Measurements from ENCODE around the gene PRR35.
A peak's percentile ranks its signal among the peaks of the same experiment; 100 is the strongest.

PRR35 gene

GRCh38 chr16:578870-579405 is 18.7 kb downstream of the PRR35 start:
- H3K4me1 ChIP-seq (ENCODE audit: control insufficient read depth, low read length) = peaks cover 3% of the 10 kb centered on the region; the same call in 1 of the 2 replicates

GRCh38 chr16:580141-580945 is 20.1 kb downstream of the PRR35 start:
- no peaks in the 10 kb centered on the region for H3K79me2 ChIP-seq (ENCODE audit: control insufficient read depth, low read length)
- H3K4me2 ChIP-seq (ENCODE audit: low read length) = no peak overlapping the region
- no peaks in the 10 kb centered on the region for H3F3A ChIP-seq (ENCODE audit: control insufficient read depth, insufficient read depth)
- no peaks in the 10 kb centered on the region for H3K9me3 ChIP-seq (ENCODE audit: control insufficient read depth, insufficient read depth, low read length)
- H3K36me3 ChIP-seq (ENCODE audit: control insufficient read depth, low read length) = no peaks in the 10 kb centered on the region; the same call in 1 of the 2 replicates
- TF ChIP-seq CTCF (IDR thresholded peaks at IDR 0.05; ENCODE audit: low read depth, low read length, poor library complexity, severe bottlenecking) (no peak), EZH2phosphoT487 (IDR thresholded peaks at IDR 0.05; ENCODE audit: borderline replicate concordance, low read length) (no peak)
- H3K4me1 ChIP-seq (ENCODE audit: control insufficient read depth, low read length) = peaks cover 3% of the 10 kb centered on the region; the same call in 1 of the 2 replicates
- no peak overlapping the region for H3K4me3 ChIP-seq (ENCODE audit: low read length)
- no peaks in the 10 kb centered on the region for H3K27me3 ChIP-seq (ENCODE audit: control insufficient read depth, low read length)
- H3K9me2 ChIP-seq (replicated peaks; ENCODE audit: control insufficient read depth, low read length) = no peaks in the 10 kb centered on the region
- no peaks in the 10 kb centered on the region for H4K20me1 ChIP-seq (ENCODE audit: control insufficient read depth, insufficient read depth, low read depth, low read length)
- H3K27ac ChIP-seq (ENCODE audit: low read depth, low read length) = no peak overlapping the region

More at GRCh38 chr16:578870-579405, 18.7 kb downstream of the PRR35 start:
- no peaks in the 10 kb centered on the region for H3K9me3 ChIP-seq (ENCODE audit: control insufficient read depth, insufficient read depth, low read length)
- H3K4me3 ChIP-seq (ENCODE audit: low read length) = peak overlapping the region; percentile 35; the same call in 1 of the 2 replicates
- H4K20me1 ChIP-seq (ENCODE audit: control insufficient read depth, insufficient read depth, low read depth, low read length) = no peaks in the 10 kb centered on the region
- no peaks in the 10 kb centered on the region for H3K9me2 ChIP-seq (replicated peaks; ENCODE audit: control insufficient read depth, low read length)
- H3K79me2 ChIP-seq (ENCODE audit: control insufficient read depth, low read length) = no peaks in the 10 kb centered on the region
- H3F3A ChIP-seq (ENCODE audit: control insufficient read depth, insufficient read depth) = no peaks in the 10 kb centered on the region
- no peak overlapping the region for H3K27ac ChIP-seq (ENCODE audit: low read depth, low read length)
- TF ChIP-seq CTCF (IDR thresholded peaks at IDR 0.05; ENCODE audit: low read depth, low read length, poor library complexity, severe bottlenecking) (peak; percentile 80), EZH2phosphoT487 (IDR thresholded peaks at IDR 0.05; ENCODE audit: borderline replicate concordance, low read length) (no peak)
- H3K27me3 ChIP-seq (ENCODE audit: control insufficient read depth, low read length) = no peaks in the 10 kb centered on the region
- H3K4me2 ChIP-seq (ENCODE audit: low read length) = peak overlapping the region; percentile 41
- H3K36me3 ChIP-seq (ENCODE audit: control insufficient read depth, low read length) = peaks cover 3% of the 10 kb centered on the region; the same call in 1 of the 2 replicates

- no peaks in the 10 kb centered on the region for H4K20me1 ChIP-seq (ENCODE audit: control insufficient read depth, insufficient read depth, low read depth, low read length)
- H3K27ac ChIP-seq (ENCODE audit: low read depth, low read length) = no peak overlapping the region
- H3K4me1 ChIP-seq (ENCODE audit: control insufficient read depth, low read length) = peaks cover 3% of the 10 kb centered on the region; the same call in 1 of the 2 replicates
- H3F3A ChIP-seq (ENCODE audit: control insufficient read depth, insufficient read depth) = no peaks in the 10 kb centered on the region; the same call in 1 of the 2 replicates
- H3K36me3 ChIP-seq (ENCODE audit: control insufficient read depth, low read length) = no peaks in the 10 kb centered on the region; the same call in 1 of the 2 replicates
- no peak overlapping the region for H3K4me3 ChIP-seq (ENCODE audit: low read length)
- no peak overlapping the region for H3K4me2 ChIP-seq (ENCODE audit: low read length)
- TF ChIP-seq CTCF (IDR thresholded peaks at IDR 0.05; ENCODE audit: low read depth, low read length, poor library complexity, severe bottlenecking) = no peak
- TF ChIP-seq EZH2phosphoT487 (IDR thresholded peaks at IDR 0.05; ENCODE audit: borderline replicate concordance, low read length) = no peak
- no peaks in the 10 kb centered on the region for H3K79me2 ChIP-seq (ENCODE audit: control insufficient read depth, low read length)
- H3K9me3 ChIP-seq (ENCODE audit: control insufficient read depth, insufficient read depth, low read length) = no peaks in the 10 kb centered on the region
- H3K27me3 ChIP-seq (ENCODE audit: control insufficient read depth, low read length) = no peaks in the 10 kb centered on the region
- no peaks in the 10 kb centered on the region for H3K9me2 ChIP-seq (replicated peaks; ENCODE audit: control insufficient read depth, low read length)
Observed at GRCh38 chr16:580946-581498, 20.8 kb downstream of the PRR35 start.

Measured in DOHH2 (cell line).